GDM1 (cell line): ENCODE measurements around the gene RSRP1.

Experiments used
- DNase-seq: peaks from one replicate; lab custom pipeline; 2025; lab: John Stamatoyannopoulos, UW

RSRP1 gene

GRCh38 chr1:25217598-25218232 lies 29.5 kb downstream of the RSRP1 start:
- DNase-seq: no peak

- no peak for DNase-seq
Measured at GRCh38 chr1:25217015-25217414, 30.2 kb downstream of the RSRP1 start.

GRCh38 chr1:25216123-25216522 lies 31.1 kb downstream of the RSRP1 start:
- no peak for DNase-seq

GRCh38 chr1:25212725-25213124 lies 34.5 kb downstream of the RSRP1 start:
- no peak for DNase-seq

- DNase-seq: no peak
Measured at GRCh38 chr1:25210728-25211127, 36.5 kb downstream of the RSRP1 start.

GRCh38 chr1:25209516-25209915 lies 37.7 kb downstream of the RSRP1 start:
- DNase-seq: no peak

GRCh38 chr1:25208561-25209222 lies 38.6 kb downstream of the RSRP1 start:
- no peak for DNase-seq

- DNase-seq: no peak
Measured at GRCh38 chr1:25208092-25208491, 39.2 kb downstream of the RSRP1 start.

GRCh38 chr1:25206201-25206600 lies 41.1 kb downstream of the RSRP1 start:
- no peak for DNase-seq

- DNase-seq: no peak
Measured at GRCh38 chr1:25205786-25206185, 41.5 kb downstream of the RSRP1 start.

GRCh38 chr1:25204797-25205480 lies 42.3 kb downstream of the RSRP1 start:
- no peak for DNase-seq

- DNase-seq: no peak
Measured at GRCh38 chr1:25201006-25201405, 46.2 kb downstream of the RSRP1 start.

- no peak for DNase-seq
Measured at GRCh38 chr1:25199819-25200620, 47.2 kb downstream of the RSRP1 start.

GRCh38 chr1:25198663-25199252 lies 48.5 kb downstream of the RSRP1 start:
- DNase-seq: no peak

GRCh38 chr1:25197982-25198662 lies 49.1 kb downstream of the RSRP1 start:
- DNase-seq: no peak

- DNase-seq: no peak
Measured at GRCh38 chr1:25197235-25197975, 49.8 kb downstream of the RSRP1 start.

GRCh38 chr1:25196830-25197229 lies 50.4 kb downstream of the RSRP1 start:
- DNase-seq: no peak

- no peak for DNase-seq
Measured at GRCh38 chr1:25195835-25196234, 51.4 kb downstream of the RSRP1 start.

- no peak for DNase-seq
Measured at GRCh38 chr1:25194572-25195020, 52.7 kb downstream of the RSRP1 start.

- no peak for DNase-seq
Measured at GRCh38 chr1:25194054-25194453, 53.2 kb downstream of the RSRP1 start.

- no peak for DNase-seq
Measured at GRCh38 chr1:25193229-25193628, 54.0 kb downstream of the RSRP1 start.
